ENCODE results near the gene UBE2D2.
A peak's percentile ranks its signal among the peaks of the same experiment; 100 is the strongest.

The UBE2D2 gene

GRCh38 chr5:139658501-139658927, 97.4 kb downstream of the UBE2D2 start:
- no peak for DNase-seq (ENCODE audit: low spot score)
- in situ Hi-C loops (cut with MboI; ENCODE audit: low pct_unique_long_range_greater_than_20kb, low sequenced_read_pairs, unreplicated experiment) = no loop called here
- no peak for TF ChIP-seq CTCF (IDR thresholded peaks at IDR 0.05; ENCODE audit: extremely low read depth, insufficient read depth, missing control alignments)

GRCh38 chr5:139658928-139659667, 98.0 kb downstream of the UBE2D2 start:
- in situ Hi-C loops (cut with MboI; ENCODE audit: low pct_unique_long_range_greater_than_20kb, low sequenced_read_pairs, unreplicated experiment) = no loop called here
- DNase-seq (ENCODE audit: low spot score) = no peak
- no peak for TF ChIP-seq CTCF (IDR thresholded peaks at IDR 0.05; ENCODE audit: extremely low read depth, insufficient read depth, missing control alignments)

- no peak for DNase-seq (ENCODE audit: low spot score)
- in situ Hi-C loops (cut with MboI; ENCODE audit: low pct_unique_long_range_greater_than_20kb, low sequenced_read_pairs, unreplicated experiment) = no loop called here
- no peak for TF ChIP-seq CTCF (IDR thresholded peaks at IDR 0.05; ENCODE audit: extremely low read depth, insufficient read depth, missing control alignments)
Observed at GRCh38 chr5:139659695-139660101, 98.6 kb downstream of the UBE2D2 start.

GRCh38 chr5:139660105-139660922, 99.2 kb downstream of the UBE2D2 start:
- in situ Hi-C loops (cut with MboI; ENCODE audit: low pct_unique_long_range_greater_than_20kb, low sequenced_read_pairs, unreplicated experiment) = no loop called here
- no peak for DNase-seq (ENCODE audit: low spot score)
- no peak for TF ChIP-seq CTCF (IDR thresholded peaks at IDR 0.05; ENCODE audit: extremely low read depth, insufficient read depth, missing control alignments)

- TF ChIP-seq CTCF (IDR thresholded peaks at IDR 0.05; ENCODE audit: extremely low read depth, insufficient read depth, missing control alignments) = no peak
- peak; percentile 63 for DNase-seq (ENCODE audit: low spot score)
Observed at GRCh38 chr5:139660923-139661814, 100.0 kb downstream of the UBE2D2 start.

GRCh38 chr5:139662617-139663016, 101.5 kb downstream of the UBE2D2 start:
- peak; percentile 74 for DNase-seq (ENCODE audit: low spot score)
- no peak for TF ChIP-seq CTCF (IDR thresholded peaks at IDR 0.05; ENCODE audit: extremely low read depth, insufficient read depth, missing control alignments)
- in situ Hi-C loops (cut with MboI; ENCODE audit: low pct_unique_long_range_greater_than_20kb, low sequenced_read_pairs, unreplicated experiment) = no loop called here

More at GRCh38 chr5:139660923-139661814, 100.0 kb downstream of the UBE2D2 start:
- in situ Hi-C loops (cut with MboI; ENCODE audit: low pct_unique_long_range_greater_than_20kb, low sequenced_read_pairs, unreplicated experiment) = no loop called here
